Measurements from ENCODE around the gene SUMO3.

SUMO3 gene

DNA sequence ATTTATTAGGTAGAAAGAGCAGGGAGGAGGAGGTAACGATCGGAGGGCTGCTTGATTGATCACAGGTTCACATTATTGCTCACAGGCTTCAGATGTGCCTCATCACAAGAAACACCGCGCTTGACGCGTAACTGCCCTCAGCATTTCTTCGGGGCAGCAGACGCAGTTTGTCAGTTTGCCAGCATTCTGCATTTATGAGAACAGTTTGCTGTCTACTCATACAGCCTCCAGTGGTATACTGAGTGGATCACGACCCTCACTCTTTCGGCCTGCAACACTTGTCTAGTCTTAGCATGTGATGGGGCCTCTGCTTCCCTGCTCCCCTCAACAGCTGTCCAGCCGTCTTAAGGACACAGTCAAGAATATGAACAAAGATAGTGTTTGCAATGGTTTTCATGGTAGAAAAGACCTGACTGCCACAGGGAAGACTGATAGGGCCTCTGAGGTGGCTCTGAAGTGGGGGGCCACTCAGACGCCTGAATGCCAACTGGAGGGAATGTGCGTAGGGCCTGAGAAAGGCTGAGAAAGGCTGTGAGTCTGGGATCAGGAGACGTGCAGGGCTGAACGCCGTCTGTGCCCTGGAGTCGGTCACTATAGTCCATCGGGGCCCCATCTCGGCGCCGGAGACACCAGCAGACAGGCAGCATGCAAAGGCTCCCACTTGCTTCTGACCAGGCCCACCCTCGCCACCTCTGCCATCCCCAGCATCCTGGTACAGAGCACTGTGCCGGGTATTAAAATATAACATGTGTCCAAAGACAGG is 61.3 kb downstream of the SUMO3 start:
- Histone ChIP-seq H3K4me3 (replicated peaks; ENCODE audit: insufficient read depth, low read length) (no peak overlapping the region), H3K27ac (replicated peaks) (no peak overlapping the region), H3K27me3 (ENCODE audit: insufficient read depth, poor library complexity, severe bottlenecking) (no peaks in the 10 kb centered on the region)
- no peak for DNase-seq (ENCODE audit: low read depth in 1 of 2, low spot score in 1 of 2)
- TF ChIP-seq GABPA (IDR thresholded peaks at IDR 0.05; ENCODE audit: low read depth) = no peak
- TF ChIP-seq, protein P1, sequence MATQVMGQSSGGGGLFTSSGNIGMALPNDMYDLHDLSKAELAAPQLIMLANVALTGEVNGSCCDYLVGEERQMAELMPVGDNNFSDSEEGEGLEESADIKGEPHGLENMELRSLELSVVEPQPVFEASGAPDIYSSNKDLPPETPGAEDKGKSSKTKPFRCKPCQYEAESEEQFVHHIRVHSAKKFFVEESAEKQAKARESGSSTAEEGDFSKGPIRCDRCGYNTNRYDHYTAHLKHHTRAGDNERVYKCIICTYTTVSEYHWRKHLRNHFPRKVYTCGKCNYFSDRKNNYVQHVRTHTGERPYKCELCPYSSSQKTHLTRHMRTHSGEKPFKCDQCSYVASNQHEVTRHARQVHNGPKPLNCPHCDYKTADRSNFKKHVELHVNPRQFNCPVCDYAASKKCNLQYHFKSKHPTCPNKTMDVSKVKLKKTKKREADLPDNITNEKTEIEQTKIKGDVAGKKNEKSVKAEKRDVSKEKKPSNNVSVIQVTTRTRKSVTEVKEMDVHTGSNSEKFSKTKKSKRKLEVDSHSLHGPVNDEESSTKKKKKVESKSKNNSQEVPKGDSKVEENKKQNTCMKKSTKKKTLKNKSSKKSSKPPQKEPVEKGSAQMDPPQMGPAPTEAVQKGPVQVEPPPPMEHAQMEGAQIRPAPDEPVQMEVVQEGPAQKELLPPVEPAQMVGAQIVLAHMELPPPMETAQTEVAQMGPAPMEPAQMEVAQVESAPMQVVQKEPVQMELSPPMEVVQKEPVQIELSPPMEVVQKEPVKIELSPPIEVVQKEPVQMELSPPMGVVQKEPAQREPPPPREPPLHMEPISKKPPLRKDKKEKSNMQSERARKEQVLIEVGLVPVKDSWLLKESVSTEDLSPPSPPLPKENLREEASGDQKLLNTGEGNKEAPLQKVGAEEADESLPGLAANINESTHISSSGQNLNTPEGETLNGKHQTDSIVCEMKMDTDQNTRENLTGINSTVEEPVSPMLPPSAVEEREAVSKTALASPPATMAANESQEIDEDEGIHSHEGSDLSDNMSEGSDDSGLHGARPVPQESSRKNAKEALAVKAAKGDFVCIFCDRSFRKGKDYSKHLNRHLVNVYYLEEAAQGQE (IDR thresholded peaks at IDR 0.05; ENCODE audit: insufficient replicate concordance, low read depth) = no peak
- TF ChIP-seq POLR2AphosphoS5 (IDR thresholded peaks at IDR 0.05; ENCODE audit: low read depth) = no peak
- TF ChIP-seq SPI1 (IDR thresholded peaks at IDR 0.05; ENCODE audit: borderline replicate concordance, low read depth) = no peak

Measured in HL-60 (cell line).